Activated CD4-positive, CD25-positive, alpha-beta regulatory T cell treated with anti-CD3 and anti-CD28 coated beads, Interleukin-2, amount 50 U/mL, for 16 hours (primary cell): ENCODE results near the gene PATJ.
"Not testable (repeated sequence)": the region's sequence is repeated elsewhere in the genome, so short reads cannot be mapped to it uniquely, and the experiment has no call there.

Source experiments
- DNase-seq: peaks from one replicate; pipeline ENCODE4 v3.0.0-alpha.2; 2020; ENCODE audit warnings: low read depth, low spot score

The PATJ gene

DNA sequence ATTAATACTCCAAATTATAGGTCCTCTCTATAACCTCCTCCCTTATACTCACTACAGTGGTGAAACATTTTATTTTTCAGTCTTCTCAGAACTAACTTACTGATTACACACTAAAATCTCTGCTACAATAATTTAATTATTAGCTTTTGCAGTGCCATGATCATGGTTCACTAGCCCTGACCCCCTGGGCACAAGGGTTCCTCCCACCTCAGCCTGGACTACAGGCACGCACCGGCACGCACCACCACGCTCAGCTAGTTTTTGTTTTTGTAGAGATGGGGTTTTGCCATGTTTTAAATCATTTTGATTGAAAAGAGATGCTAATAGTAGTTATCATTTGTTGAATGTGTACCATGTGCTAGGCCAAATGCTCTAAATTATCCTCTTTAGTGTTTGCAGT, 6.3 kb downstream of the PATJ start:
- no peak for DNase-seq

DNA sequence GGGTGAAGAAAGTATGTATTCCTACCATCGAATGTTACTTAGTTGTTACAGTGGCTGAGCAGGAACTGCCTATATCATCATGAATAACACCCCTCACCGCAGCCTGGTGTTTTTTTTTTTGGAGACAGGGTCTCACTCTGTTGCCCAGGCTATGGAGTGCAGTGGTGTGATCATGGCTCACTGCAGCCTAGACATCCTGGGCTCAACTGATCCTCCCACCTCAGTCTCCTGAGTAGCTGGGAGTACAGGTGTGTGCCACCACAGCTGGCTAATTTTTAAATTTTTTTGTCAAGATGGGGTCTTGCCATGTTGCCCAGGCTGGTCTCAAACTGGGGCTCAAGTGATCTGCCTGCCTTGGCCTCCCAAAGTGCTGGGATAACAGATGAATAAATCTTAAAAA, 7.3 kb downstream of the PATJ start:
- no peak for DNase-seq

DNA sequence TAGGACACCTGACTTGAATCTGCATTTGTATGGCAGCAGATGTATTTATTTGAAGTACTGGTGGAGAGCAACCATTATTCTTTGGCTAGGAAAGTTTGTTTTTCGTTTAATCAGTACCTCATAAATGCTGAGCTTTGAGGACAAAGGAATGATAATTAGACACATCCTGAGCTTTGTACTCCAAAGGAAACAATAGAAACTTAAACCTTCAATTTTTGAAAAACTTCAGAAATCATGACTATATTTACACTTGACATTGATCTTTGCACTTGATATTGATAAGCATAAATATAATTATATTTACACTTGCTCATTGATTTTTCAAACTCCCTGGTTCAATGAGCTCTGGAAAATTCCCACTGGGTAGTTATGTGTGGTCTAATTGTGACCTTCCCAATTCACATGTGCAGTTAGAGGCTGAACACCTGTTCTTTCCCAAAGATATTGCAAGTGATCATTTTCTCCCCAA, 10.7 kb downstream of the PATJ start:
- DNase-seq = no peak

DNA sequence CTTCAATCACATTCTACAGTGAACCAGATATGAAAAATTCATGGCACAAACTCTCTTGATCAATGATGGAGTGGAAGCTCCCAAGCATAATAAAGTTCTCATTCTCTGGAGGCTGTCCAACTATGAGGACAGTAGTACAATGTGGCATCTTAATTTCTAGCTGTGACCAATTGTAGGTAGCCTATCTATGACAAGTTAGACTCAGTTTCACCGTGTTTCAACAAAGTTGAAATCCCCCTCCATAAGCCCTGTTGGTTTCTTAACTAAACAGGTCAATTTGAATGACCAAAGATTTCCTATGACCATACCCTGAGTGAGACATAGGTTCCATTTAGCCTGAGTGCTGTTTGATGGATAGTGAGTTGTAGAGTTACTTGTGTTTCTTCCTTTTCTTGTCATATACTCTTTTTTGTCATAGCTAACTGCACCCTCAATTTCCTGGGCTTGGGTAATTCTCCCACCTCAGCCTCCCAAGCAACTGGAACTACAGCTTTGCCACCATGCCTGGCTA, 11.8 kb downstream of the PATJ start:
- no peak for DNase-seq

DNA sequence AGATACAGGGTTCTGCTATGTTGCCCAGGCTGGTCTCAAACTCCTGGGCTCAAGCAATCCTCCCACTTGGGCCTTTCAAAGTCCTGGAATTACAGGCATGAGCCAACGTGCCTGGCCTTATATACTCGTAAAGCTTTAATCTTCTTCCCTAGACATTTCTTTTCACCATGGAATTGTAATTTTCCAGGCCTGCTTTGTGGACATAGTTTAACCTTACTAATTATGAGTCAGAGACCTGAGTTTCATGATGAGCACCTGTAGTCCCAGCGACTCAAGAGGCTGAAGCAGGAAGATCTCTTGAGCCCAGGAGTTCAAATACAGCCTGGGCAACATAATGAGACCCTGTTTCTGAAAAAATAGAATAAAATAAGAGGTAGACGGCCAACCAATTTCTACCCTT, 12.3 kb downstream of the PATJ start:
- no peak for DNase-seq

DNA sequence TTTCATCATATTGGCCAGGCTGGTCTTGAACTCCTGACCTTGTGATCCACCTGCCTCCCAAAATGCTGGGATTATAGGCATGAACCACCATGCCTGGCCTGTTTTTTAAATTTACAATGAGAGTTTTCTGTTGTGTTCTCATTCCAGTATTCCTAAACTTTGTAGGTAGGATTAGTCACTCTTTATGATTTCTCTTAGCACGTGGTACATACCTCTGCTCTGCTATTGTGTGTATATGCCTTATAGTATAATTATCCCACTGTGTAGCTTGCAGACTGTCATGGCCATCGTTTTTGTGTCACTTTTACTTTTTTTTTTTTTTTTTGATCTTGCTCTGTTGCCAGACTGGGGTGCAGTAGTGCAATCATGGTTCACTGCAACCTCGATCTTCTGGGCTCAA, 14.5 kb downstream of the PATJ start:
- no peak for DNase-seq

DNA sequence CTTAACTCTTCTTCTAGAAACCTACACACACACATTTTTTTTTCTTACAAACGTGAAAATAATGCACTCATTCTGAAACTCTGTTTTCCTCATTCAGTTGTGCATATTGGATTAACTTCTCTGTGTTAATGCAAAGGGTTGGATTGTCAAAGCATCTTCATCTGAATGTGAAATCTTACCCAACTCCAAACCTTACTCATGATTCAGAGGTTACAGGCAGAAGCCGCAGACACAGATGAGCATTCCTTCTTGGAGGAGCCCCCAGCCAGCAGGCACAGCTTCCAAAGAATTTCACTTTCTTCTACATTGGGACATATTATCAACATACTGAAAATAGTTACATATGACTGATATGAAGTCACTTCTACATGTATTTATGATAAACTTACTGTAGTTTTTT, 15.7 kb downstream of the PATJ start:
- no peak for DNase-seq

DNA sequence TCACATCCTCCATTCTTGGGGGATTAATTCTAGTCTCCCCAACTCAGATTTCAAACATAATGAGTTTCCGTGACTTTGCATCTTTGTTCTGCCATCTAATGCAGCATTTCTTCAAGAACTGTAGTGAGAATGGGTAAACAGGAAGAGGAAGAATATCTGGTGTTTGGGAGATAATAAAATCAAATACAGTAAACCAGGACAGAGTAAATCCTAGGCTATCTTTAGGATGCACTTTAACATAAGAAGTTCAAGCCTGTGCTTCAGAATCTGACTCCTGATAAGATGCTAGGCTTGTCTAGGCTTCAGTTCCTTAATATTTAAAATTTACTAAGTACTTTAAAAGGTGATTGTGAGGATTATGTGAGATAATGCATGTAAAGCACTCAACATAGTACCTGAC, 27.9 kb downstream of the PATJ start:
- DNase-seq = no peak

DNA sequence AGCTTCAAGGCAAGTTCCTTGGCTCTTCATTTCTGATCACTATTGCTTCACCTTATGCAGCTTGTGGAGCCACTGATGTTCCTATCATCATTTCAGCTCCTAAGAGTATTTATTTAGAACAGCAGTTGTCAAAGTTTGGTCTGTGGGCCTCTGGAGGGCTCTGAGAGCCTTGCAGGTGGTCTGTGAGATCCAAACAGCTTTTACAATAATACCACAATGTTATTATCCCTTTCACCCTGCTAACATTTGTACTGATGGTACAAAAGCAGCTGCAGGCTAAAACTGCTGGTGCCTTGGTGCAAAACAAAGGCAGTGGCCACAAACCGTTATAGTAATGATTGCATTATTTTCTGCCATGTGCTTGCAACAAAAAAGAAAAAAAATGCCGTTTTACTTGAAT, 33.8 kb downstream of the PATJ start:
- DNase-seq = no peak

DNA sequence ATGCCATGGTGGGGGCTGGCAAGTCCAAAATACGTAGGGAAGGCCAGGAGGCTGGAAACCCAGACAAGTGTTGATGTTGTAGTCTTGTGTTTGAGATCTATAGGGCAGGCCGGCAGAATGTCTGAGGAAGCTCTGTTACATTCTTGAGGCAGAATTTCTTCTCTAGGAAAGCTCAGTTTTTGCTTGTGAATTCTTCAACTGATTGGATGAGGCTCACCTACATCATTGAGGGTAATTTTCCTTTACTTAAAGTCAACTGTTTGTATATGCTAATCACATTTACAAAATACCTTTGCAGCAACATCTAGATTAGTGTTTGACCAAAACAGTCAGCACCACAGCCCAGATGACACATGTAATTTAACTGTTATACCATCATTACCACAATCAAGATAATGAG, 37.0 kb downstream of the PATJ start:
- no peak for DNase-seq

DNA sequence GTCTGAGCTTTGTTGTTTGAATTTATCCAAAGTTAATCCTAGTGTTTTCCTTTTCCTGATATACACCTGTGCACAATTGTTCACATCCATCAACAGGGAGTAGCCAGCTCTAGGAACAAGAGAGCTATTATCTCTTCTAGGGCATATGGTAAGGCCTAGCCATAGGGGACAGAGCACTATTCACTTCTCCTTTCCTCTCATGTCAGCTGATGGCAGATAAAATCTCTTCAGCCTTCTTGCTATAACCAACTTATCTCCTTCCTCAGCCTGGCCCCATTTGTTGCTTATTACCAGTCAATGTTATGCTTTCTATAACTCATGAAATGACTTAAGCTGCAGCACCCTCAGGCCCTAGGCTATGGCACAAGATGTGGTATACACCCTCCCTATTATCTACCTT, 38.9 kb downstream of the PATJ start:
- no peak for DNase-seq

DNA sequence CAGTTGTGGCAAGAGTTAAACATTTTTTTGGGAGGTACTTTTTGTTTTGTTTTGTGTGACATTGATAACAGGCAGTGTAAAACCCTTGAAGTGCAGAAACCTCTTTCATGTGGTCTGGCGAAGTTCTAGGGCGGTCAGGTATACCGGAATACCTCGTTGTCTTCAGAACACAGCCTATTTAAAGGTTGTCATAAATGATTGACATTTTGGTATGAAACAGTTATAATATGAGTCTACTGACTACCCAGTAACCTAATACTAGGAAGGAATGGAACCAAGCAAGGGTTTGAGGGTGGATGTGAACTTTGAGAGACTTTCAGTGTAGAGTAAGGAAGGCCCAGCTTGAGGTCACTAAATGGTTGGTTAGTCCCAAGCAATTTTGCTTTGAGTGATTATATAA, 40.5 kb downstream of the PATJ start:
- DNase-seq = peak; percentile 41

DNA sequence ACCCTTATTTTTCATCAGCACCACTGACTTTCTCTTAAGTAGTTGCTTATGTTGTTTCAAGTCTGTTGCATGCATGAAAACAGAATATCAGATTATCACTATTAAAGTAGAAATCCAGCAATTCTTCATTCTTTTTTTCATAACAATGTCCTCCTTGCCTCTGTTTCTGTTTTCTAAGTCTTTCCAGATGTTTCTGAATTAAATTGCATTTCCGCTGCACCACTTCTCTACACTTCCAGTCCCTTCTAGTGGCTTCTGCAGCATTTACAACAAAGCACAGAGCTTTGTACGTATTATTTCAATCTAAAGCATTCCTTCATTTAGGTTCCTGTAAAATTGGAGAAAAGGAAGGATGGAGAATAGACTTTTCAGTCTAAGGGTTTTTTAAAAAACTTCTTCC, 42.4 kb downstream of the PATJ start:
- DNase-seq = no peak

DNA sequence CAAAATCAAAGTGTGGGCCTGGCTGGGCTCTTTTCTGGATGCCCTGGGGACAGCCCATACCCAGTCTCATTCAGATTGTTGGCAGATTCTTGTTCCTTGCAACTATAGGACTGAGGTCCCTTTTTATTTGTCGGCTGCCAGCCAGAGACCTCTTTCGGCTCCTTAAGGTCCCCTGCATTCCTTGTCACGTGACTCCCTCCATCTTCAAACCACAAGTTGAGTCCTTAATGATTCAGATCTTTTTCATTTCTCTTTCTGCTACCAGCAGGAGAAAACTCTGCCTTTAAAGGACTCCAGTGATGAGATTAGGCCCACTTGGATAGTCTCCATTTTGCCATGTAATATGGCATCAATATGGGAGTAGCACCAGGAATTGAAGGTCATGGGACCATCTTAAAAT, 48.6 kb downstream of the PATJ start:
- no peak for DNase-seq

DNA sequence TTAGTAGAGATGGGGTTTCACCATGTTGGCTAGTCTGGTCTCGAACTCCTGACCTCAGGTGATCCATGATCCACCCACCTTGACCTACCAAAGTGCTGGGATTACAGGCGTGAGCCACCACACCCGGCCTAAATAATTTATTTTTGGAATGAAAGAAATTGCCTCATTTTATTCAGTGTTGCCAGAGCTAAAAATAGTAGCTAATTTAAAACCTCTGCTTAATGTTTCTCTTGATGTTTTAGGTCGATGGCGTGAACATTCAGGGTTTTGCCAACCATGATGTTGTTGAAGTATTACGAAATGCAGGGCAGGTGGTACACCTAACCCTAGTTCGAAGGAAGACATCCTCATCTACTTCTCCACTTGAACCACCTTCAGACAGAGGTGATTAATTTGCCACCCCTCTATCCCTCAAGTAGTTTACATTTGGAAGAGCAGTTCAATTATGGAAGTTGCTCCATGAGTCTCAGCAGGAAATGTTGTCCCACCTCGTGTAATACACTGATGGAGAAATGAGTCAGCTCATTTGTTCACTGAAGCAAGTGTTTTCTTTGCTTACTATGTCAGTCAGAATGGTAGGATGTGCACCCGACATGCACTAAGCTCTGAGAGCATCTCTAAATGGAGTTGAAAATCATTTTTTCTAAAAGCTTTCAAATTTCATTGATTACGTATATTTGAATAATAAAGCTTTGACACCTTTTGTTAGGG, 54.9 kb downstream of the PATJ start:
- no peak for DNase-seq

DNA sequence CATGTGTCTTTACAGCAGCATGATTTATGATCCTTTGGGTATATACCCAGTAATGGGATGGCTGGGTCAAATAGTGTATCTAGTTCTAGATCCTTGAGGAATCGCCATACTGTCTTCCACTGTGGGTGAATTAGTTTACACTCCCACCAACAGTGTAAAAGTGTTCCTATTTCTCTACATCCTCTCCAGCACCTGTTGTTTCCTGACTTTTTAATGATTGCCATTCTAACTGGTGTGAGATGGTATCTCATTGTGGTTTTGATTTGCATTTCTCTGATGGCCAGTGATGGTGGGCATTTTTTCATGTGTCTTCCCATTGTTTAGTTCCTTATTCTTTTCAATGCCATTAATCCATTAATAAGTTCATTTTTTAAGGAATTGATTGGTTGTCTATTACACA, 58.8 kb downstream of the PATJ start:
- not testable (repeated sequence) for DNase-seq

DNA sequence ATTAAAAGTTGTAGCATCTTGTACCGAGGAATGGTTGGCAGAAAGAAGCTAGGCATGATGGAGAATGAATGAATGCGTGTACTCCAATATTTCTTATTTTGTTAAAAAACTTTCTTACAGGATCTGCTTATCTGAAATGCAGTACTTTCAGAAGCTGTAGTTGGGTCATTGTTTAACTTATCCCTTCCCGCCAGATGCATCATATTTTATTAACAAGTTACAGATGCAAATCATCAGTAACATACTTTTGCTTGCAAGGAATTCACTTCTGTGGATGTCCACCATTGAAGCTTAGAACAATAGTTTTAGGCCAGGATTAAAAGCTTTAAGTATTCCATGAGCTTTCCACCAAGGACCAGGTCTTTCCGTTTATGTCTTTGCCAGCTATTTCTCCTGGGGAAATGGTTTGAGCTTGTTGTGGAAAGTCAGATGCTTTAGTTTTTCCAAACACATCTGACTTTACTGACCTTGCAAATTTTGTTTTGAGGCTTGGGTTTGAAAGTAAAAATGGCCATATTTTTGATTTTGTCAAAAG, 65.4 kb downstream of the PATJ start:
- DNase-seq = no peak

DNA sequence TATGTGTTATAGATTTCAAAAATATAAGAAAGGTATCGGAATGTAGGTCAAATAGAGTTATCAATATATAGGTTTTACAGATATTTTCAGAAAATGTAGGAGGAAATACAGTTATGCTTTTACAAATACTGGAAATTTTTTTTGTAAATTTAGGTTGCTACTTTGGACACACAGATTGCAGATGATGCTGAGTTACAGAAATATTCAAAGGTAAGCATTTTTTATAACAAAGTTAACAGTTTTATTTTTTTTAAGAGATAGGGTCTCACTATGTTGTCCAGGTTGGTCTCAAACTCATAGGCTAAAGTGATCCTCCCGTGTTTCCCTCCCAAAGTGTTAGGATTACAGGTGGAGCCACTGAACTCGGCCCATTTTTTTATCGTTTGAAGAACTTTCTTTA, 66.0 kb downstream of the PATJ start:
- no peak for DNase-seq

DNA sequence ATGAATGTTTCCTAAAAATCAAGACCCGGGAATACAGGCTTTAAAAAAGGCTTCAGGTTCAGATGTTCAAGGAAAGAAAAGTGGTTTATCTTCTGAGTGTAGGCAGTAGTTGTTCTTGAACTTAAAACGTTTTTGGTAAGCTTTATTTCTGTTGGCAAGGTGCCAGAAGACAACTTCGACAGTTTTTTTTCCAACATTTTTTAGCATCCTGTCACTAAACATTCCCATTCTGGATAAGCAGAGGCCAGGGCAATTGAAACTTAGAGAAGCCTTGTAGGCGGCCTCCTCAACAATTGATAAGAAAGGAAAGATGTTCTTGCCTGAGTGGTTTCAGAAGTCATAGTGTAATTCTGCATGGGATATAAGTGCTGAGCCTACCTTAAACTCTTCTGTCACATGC, 66.7 kb downstream of the PATJ start:
- no peak for DNase-seq

DNA sequence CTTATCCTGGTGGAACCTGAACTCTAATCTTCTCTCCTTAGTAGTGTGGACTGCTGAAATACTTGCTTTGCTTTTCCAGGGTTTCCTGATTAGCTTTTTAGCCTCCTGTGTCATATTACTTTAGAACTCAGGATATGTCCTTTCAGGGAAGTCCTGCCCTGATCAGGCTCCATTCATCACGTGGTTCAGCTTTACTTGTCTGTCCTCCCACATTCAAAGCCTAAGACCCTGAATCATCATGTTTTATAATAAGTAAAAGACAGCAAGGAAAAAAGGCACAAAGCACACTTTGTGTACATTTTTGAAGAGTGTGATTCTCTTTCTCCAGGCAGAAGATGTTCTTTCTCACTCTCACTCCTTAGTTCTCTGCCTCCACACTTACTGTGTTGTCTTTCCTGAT, 70.6 kb downstream of the PATJ start:
- DNase-seq = no peak

DNA sequence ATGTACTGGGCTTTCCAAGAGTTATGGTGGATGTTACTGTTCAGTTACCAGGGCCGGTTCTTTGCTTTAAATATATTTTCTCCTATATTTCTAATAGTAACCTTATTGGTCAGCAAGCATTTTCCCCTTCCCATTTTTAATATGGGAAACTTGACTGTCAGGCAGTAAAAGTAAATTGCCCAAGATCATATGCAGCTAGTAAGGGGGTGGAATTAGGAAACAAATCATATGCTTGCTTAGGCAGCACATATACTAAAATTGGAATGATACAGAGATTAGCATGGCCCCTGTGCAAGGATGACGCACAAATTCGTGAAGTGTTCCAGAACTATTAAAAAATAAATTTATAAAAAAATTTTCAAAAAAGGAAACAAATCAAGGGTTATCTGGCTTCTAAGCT, 73.9 kb downstream of the PATJ start:
- no peak for DNase-seq

DNA sequence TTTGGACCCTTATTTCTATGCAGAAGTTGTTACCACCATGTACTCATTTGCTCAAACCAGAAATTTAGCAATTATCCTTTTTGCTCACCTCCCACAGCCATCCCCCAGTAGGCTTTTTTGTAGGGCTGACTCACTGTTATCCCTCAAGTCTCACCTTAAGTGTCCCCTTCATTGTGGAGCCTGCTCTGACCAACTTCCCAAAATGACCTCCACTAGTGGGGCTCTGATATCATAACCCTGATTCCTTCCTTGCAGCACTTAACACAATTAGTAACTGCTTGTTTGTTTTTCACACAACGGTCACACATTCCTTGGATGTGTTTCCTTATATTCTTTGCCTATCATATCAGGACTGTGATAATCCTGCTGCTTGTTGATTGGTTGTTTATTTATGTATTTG, 76.7 kb downstream of the PATJ start:
- DNase-seq = no peak

DNA sequence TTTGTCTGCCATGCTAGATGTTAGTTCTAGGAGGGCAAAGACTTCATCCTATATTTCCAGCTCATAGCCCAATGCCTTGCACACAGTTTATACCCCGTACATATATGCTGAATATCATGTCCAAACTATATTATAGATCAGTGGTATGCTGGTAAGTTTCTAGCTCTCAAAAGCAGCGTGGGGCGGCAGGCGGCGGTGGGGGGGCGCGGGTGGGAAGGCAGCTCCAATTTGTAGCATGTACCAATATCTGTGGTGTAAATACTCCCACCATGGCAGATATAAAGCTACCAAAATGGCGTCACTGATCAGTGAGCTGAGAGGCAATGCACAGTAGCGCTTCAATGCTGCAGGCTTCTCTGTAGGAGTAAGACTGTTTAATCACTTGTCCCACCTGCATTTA, 77.1 kb downstream of the PATJ start:
- DNase-seq = no peak

DNA sequence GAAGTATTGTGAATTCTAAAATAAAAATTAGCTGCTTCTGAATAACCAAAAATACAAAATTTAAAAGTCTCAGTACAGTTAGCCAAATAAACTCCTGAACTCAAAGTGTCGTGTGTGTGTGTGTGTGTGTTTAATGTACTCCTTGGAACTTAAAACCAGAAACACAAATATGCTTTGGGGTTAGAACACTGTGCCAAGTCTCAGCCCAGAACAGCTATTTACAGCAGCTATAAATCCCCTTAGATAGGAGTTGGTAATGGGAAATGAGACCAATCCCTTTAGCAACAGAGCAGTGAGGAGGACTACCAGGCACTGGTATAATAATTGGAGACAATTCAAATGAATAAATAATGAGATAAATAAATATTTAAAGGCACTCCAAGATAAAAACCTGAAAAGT, 83.1 kb downstream of the PATJ start:
- no peak for DNase-seq
